Esophagus (tissue), 2 donors: ENCODE results near the gene B4GALNT4. TPM values are rescaled to one million over a fixed set of nuclear protein-coding genes. Genes with fewer than 3 reads are reported as not detected.
"Not testable (repeated sequence)": the region's sequence is repeated elsewhere in the genome, so short reads cannot be mapped to it uniquely, and the experiment has no call there.

Experiments
- H3K27ac ChIP-seq, 2 donors: one replicate each; pipeline ENCODE4 v1.5.1; 2013; ENCODE audit warnings: low read depth in 2 of 2, mild to moderate bottlenecking in 2 of 2, inconsistent platforms in 1 of 2, low read length in 1 of 2, moderate library complexity in 1 of 2
- H3K27me3 ChIP-seq, 2 donors: one replicate each; pipeline ENCODE4 v1.6.1; 2013; ENCODE audit warnings: low read length in 2 of 2, control low read depth in 1 of 2, mild to moderate bottlenecking in 1 of 2; ENCODE audit not compliant: insufficient read depth in 2 of 2, control insufficient read depth in 1 of 2
- H3K36me3 ChIP-seq, 2 donors: one replicate each; pipeline ENCODE4 v1.6.1; 2013; ENCODE audit warnings: low read length in 1 of 2; ENCODE audit not compliant: control insufficient read depth in 2 of 2, insufficient read depth in 2 of 2
- H3K4me1 ChIP-seq, 2 donors: one replicate each; pipeline ENCODE4 v1.6.1; 2013; ENCODE audit warnings: low read length in 1 of 2; ENCODE audit not compliant: control insufficient read depth in 2 of 2, insufficient read depth in 2 of 2
- H3K4me3 ChIP-seq, 2 donors: one replicate each; pipeline ENCODE4 v1.5.1; 2013; ENCODE audit warnings: low read length in 2 of 2, mild to moderate bottlenecking in 2 of 2, low read depth in 1 of 2, moderate library complexity in 1 of 2
- H3K9me3 ChIP-seq, 2 donors: one replicate each; pipeline ENCODE4 v1.6.1; 2013; ENCODE audit warnings: mild to moderate bottlenecking in 2 of 2, low read depth in 1 of 2, low read length in 1 of 2, moderate library complexity in 1 of 2; ENCODE audit not compliant: control insufficient read depth in 2 of 2, insufficient read depth in 1 of 2
- WGBS, 2 donors: extraction: QIAGEN DNeasy Blood & Tissue Kit; methylation state at CpG; one replicate each; pipeline ENCODE4 v1.1.7; 2013; 5-methylcytosine and 5-hydroxymethylcytosine counted together
- polyA plus RNA-seq, 2 donors: library from polyadenylated mRNA; stranded (reverse); fragments of 200-250 nt; gene quantifications; one replicate each; pipeline ENCODE4 v1.2.3, GENCODE V29; 2013
- donor health status: healthy with polysubstance abuse.
- donor health status: Bipolar disorder and iron deficiency.

The B4GALNT4 gene
- polyA plus RNA-seq, 2 donors: 5.0 to 5.2 TPM

DNA sequence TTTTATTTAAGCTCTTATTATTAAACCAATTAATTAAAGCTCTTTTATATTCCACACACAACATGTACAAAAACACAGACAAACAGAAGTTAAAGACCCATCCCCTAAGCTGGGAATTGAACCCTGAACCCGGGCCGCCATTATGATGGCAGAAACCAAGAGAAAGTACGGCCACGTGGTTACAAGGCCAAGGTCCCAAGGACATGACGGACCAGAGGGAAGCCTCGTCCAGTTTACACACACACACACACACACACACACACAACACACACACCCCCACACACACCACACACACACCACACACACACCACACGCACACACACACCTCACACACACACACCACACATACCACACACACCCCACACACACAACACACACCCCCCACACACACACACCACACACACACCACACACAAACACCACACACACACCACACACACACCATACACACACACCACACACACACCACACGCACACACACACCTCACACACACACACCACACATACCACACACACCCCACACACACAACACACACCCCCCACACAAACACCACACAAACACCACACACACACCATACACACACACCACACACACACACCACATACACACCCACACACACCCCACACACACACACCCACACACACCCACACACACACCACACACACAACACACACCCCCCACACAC is 19.9 kb upstream of the B4GALNT4 start:
- H3K36me3 ChIP-seq, H3K4me3 ChIP-seq, H3K9me3 ChIP-seq, H3K4me1 ChIP-seq, H3K27ac ChIP-seq, H3K27me3 ChIP-seq: not testable (repeated sequence)
- WGBS, 2 donors: 77 to 90% methylated on average over 7 to 8 of the region's 8 CpGs

GRCh38 chr11:350033-350722 is 19.1 kb upstream of the B4GALNT4 start:
- H3K36me3 ChIP-seq, H3K27me3 ChIP-seq, H3K9me3 ChIP-seq, H3K4me3 ChIP-seq, H3K4me1 ChIP-seq: not testable (repeated sequence)
- peak overlapping the region in 1 of 2 donors; percentile 60 for H3K27ac ChIP-seq
- WGBS, 2 donors: 45 to 65% methylated on average over 16 of the region's 16 CpGs

DNA sequence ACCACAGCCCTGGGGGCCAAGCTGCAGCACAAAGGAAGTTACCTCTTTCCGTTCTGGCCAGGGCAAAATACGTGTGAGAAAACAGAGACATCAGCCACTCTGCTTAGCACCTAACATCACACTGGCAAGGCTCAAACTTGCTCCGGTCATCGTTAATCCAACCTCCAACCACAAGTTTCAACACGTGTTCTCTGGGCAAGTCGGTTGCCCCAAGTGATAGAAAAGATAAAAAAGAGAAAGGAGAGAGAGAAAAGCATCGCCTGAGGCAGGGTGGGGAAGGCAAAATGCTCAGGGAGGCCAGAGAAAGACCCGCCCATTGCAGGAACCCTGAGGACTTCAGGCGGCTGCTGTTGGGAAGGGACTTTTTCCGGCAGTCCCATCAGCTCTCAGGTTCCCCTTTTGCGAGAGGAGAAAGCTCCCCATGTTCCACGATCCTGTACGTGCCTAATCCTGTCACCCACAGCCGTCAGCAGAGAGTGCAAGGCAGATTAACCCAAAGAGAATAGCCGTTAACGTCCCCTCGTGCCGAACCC is 18.5 kb upstream of the B4GALNT4 start:
- H3K27ac ChIP-seq: peak overlapping the region; percentile 23 to 60
- no peaks in the 10 kb centered on the region for H3K9me3 ChIP-seq
- WGBS, 2 donors: 46 to 51% methylated on average over 18 of the region's 18 CpGs
- no peaks in the 10 kb centered on the region for H3K27me3 ChIP-seq
- H3K4me1 ChIP-seq: peaks cover 0 to 10% of the 10 kb centered on the region in 2 donors
- H3K4me3 ChIP-seq: no peak overlapping the region
- H3K36me3 ChIP-seq: no peaks in the 10 kb centered on the region

- H3K27ac ChIP-seq: peak overlapping the region; percentile 23 to 51
- no peaks in the 10 kb centered on the region for H3K36me3 ChIP-seq
- H3K4me1 ChIP-seq: peaks cover 0 to 11% of the 10 kb centered on the region in 2 donors
- H3K27me3 ChIP-seq: no peaks in the 10 kb centered on the region
- no peaks in the 10 kb centered on the region for H3K9me3 ChIP-seq
- no peak overlapping the region for H3K4me3 ChIP-seq
- WGBS, 2 donors: 95 to 96% methylated on average over 14 of the region's 14 CpGs
These were observed 17.9 kb upstream of the B4GALNT4 start for GRCh38 chr11:351411-351810.

GRCh38 chr11:352456-353031 is 16.8 kb upstream of the B4GALNT4 start:
- Histone ChIP-seq H3K4me1 (peaks cover 0 to 18% of the 10 kb centered on the region in 2 donors), H3K9me3 (no peaks in the 10 kb centered on the region), H3K27me3 (no peaks in the 10 kb centered on the region), H3K4me3 (no peak overlapping the region), H3K36me3 (no peaks in the 10 kb centered on the region), H3K27ac (peak overlapping the region; percentile 26 to 55)
- WGBS, 2 donors: 87 to 93% methylated on average over 12 of the region's 12 CpGs

GRCh38 chr11:353179-353873 is 16.0 kb upstream of the B4GALNT4 start:
- Histone ChIP-seq H3K36me3 (no peaks in the 10 kb centered on the region), H3K4me1 (peaks cover 2 to 18% of the 10 kb centered on the region in 2 donors), H3K27me3 (no peaks in the 10 kb centered on the region), H3K27ac (peak overlapping the region; percentile 26 to 83), H3K4me3 (no peak overlapping the region), H3K9me3 (no peaks in the 10 kb centered on the region)
- 22 to 28% methylated on average over 16 of the region's 16 CpGs for WGBS, 2 donors

DNA sequence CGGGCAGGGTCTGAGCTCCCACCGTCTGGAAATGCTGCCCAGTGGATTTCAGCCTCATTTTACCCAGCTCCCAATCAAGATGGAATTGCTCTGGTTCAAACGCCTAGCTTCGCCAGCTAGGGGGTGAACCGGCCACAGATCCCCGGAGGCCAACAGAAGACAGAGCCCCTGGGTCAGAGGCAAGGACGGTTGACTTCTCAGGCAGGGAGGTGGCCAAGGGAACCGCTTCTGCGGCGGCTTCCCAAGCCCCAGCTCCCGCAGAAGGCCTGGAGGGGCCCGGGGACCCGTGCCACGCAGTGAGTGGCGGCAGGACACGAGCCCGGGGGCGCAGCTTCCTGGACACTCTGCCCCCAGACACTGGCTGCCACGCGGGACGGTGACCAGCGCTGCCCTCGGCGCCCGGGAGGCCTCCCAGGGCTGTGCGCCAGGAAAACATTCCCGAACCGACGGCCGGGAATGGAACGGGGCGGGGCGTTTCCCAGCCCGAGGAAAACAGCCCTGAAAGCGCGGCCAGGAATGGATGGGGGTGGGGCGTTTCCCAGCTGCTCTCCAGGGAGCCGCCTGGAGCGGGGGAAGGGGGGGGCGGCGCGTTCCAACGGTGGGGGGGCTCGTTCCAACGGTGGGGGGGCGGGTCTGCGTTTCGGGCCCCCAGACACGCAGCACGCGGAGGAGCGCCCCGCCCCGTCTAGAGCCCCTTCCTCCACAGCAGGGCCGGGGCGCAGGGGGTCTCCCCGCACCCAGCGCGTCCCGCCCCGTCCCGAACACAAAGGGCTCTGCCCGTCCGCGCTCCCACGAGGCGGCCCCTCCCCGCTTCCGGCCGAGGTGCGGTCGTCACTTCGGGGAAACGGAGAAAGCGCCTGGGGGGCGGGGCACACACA is 13.5 kb upstream of the B4GALNT4 start:
- peaks cover 0 to 4% of the 10 kb centered on the region in 2 donors for H3K9me3 ChIP-seq
- peak overlapping the region; percentile 95 to 99 for H3K27ac ChIP-seq
- H3K27me3 ChIP-seq: no peaks in the 10 kb centered on the region
- H3K4me1 ChIP-seq: peaks cover 2 to 18% of the 10 kb centered on the region in 2 donors
- peak overlapping the region; percentile 35 to 37 for H3K4me3 ChIP-seq
- no peaks in the 10 kb centered on the region for H3K36me3 ChIP-seq
- 2 to 6% methylated on average over 49 to 76 of the region's 76 CpGs for WGBS, 2 donors

DNA sequence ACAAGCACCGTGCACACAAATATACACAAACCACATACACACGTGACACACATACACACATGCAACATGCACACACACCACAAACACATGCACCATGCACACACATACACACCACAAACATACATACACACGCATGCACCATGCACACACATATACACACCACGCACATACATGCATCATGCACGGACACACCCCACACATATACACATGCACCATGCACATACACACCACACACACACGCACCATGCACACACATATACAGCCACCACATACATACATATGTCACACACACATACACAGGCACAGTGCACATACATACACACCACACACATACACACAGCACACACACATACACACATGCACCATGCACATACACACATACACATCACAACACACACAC is 12.7 kb upstream of the B4GALNT4 start:
- Histone ChIP-seq H3K4me3 (no peak overlapping the region), H3K4me1 (peaks cover 2 to 16% of the 10 kb centered on the region in 2 donors), H3K27ac (no peak overlapping the region), H3K9me3 (peaks cover 0 to 8% of the 10 kb centered on the region in 2 donors), H3K36me3 (no peaks in the 10 kb centered on the region), H3K27me3 (no peaks in the 10 kb centered on the region)
- WGBS, 2 donors: 76 to 83% methylated on average over 6 of the region's 6 CpGs
